Sigmoid colon (tissue), 7 donors: ENCODE measurements around the gene PPFIBP2. TPM values are rescaled to one million over a fixed set of nuclear protein-coding genes. Genes with fewer than 3 reads are reported as not detected.

Source experiments
- DNase-seq: peaks from one replicate; pipeline ENCODE4 v3.0.0-alpha.2; 2019
- H3K27ac ChIP-seq, 4 donors: fragments of 200-600 bp; sonication (generic); one replicate each; pipeline ENCODE4 v1.5.1; 2016 to 2019; ENCODE audit warnings: mild to moderate bottlenecking in 1 of 4
- H3K27me3 ChIP-seq, 3 donors: fragments of 200-600 bp; sonication (generic); one replicate each; pipeline ENCODE4 v1.5.1; 2019; ENCODE audit warnings: mild to moderate bottlenecking in 1 of 3
- H3K36me3 ChIP-seq, 4 donors: fragments of 200-600 bp; sonication (generic); one replicate each; pipeline ENCODE4 v1.5.1; 2016 to 2019
- H3K4me1 ChIP-seq, 4 donors: fragments of 200-600 bp; sonication (generic); one replicate each; pipeline ENCODE4 v1.5.1; 2017 to 2019
- H3K4me3 ChIP-seq, 4 donors: fragments of 200-600 bp; sonication (generic); one replicate each; pipeline ENCODE4 v1.5.1; 2017 to 2019; ENCODE audit warnings: mild to moderate bottlenecking in 2 of 4, moderate library complexity in 1 of 4
- H3K9me3 ChIP-seq, 4 donors: fragments of 200-600 bp in 3 of 4; sonication (generic) in 3 of 4; one replicate each; pipeline versions ENCODE4 v1.5.1 to v1.6.1; 2013 to 2019
- CTCF ChIP-seq, 4 experiments: fragments of 450-650 bp in 3 of 4; fragments of 200-600 bp in 1 of 4; IDR thresholded peaks; one replicate each; pipeline ENCODE4 v1.5.1; 2016 to 2019; ENCODE audit warnings: antibody characterized with exemption in 4 of 4, mild to moderate bottlenecking in 3 of 4, moderate library complexity in 2 of 4
- EP300 ChIP-seq, 4 donors: sonication (generic); formaldehyde crosslinking; IDR thresholded peaks; one replicate each; pipeline ENCODE4 v1.6.1; 2017; ENCODE audit warnings: antibody characterized with exemption in 4 of 4
- POLR2A ChIP-seq, 2 donors: fragments of 450-650 bp; IDR thresholded peaks; one replicate each; pipeline ENCODE4 v1.6.1; 2016; ENCODE audit warnings: antibody characterized with exemption in 2 of 2, mild to moderate bottlenecking in 2 of 2, moderate library complexity in 2 of 2
- POLR2AphosphoS5 ChIP-seq, 4 donors: sonication (generic); formaldehyde crosslinking; IDR thresholded peaks; one replicate each; pipeline ENCODE4 v1.6.1; 2017; ENCODE audit warnings: antibody characterized with exemption in 4 of 4
- WGBS, 2 donors: extraction: QIAGEN DNeasy Blood & Tissue Kit; methylation state at CpG; one replicate each; pipeline ENCODE4 v1.1.7; 2013; 5-methylcytosine and 5-hydroxymethylcytosine counted together
- intact Hi-C: fragments of 100-400 bp; cut with DNase I; formaldehyde crosslinking; loops from one replicate; pipeline ENCODE4 v1.15.1; 2023
- polyA plus RNA-seq, 3 donors: library from polyadenylated mRNA; stranded (reverse); fragments of 200-250 nt; gene quantifications; one replicate each; pipeline ENCODE4 v1.2.3, GENCODE V29; 2013
- total RNA-seq, 4 donors: library from RNA; depleted of rRNA; stranded (reverse); fragments of >200 nt; gene quantifications; one replicate each; pipeline ENCODE4 v1.1.0, GENCODE V29; 2016
- donor health status: healthy with polysubstance abuse.
- donor health status: Bipolar disorder and iron deficiency.
- donor health status: healthy.

Gene PPFIBP2
- total and polyA plus RNA-seq, 7 donors = 4.1 to 33.5 (median 11.6) TPM

DNA sequence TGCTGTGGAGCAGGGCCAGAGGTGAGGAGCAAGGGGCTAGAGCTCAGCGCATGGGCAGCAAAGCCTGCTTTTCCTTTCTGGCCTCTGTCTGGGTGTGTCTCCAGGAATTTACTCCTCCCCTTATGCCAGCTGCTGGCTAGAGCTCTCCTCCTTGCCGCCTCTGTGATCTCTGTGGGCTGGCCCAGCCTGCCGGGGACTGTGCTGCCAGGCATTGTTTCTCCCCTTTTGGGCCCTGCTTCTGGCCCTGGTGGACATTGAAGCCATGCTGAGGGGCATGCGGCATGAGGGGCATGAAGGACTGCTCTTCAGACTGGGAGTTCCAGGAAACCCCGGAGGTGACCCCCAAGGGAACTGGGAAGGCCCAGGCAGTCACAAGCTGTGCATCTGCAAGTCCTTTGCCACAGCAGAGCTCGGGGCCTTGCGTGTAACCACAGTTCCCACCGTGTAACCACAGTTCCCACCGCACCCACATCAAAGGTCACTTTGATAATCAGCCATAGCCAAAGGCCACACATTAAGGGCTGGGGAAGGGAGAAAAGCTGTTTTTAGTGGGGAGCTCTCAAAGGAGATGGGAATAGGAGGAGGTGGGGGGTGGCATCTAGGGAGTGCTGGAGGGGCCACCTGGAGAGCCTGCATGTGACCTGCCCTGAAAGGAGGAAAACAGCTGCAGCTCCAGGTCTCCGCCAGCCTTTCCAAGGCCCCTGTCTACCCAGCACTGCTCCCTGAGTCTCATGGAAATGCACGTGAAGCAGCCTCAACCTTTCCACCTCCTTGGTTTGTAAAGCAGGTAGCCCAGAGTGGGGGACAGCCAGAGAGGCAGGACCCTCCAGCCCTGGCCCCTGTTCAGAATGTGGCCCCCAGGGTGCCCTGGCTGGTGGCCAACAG lies 62.3 kb downstream of the PPFIBP2 start:
- peak overlapping the region in 2 of 4 donors; percentile 21 to 22 for H3K4me3 ChIP-seq
- WGBS, 2 donors = 9 to 34% methylated on average over 11 of the region's 11 CpGs

DNA sequence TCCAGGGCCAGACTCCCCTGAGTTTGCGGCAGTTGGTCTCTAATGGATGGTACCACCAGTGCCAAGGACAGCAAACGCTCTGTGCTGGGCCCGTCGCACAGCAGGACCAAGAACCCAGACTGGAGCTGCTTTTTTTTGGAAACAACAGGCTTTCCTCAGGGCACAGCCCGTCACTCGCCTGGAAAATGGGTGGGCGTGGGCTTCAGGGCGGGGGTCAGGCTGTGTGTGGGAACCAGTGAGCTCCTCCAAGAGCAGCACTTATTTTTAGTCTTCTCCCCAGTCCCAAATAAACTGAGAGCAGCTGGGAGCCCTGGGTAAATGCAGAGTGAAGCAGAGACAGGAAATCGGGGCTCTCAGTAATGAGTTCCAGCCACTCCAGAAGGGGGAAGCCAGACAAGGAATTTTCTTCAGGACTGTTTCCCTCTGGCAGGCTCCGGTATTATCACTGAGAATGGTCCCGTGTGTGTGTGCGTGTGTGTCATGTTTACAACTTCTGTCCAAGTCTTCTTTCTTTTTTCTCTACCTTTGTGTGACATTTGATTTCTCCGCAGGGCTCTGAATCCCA lies 63.0 kb downstream of the PPFIBP2 start:
- 11 to 40% methylated on average over 13 of the region's 13 CpGs for WGBS, 2 donors
- no peaks in the 10 kb centered on the region for H3K36me3 ChIP-seq
- DNase-seq = peak; percentile 75
- H3K27me3 ChIP-seq = peaks cover 0 to 3% (median 0%) of the 10 kb centered on the region in 3 donors
- H3K27ac ChIP-seq = peak overlapping the region; percentile 73 to 81 (median 74)
- peaks cover 0 to 46% (median 40%) of the 10 kb centered on the region in 4 donors for H3K4me1 ChIP-seq
- intact Hi-C loops = no loop called here
- peak overlapping the region in 3 of 4 donors; percentile 21 to 32 (median 22) for H3K4me3 ChIP-seq
- TF ChIP-seq POLR2A (IDR thresholded peaks at IDR 0.05) (no peak), EP300 (IDR thresholded peaks at IDR 0.05) (no peak), CTCF (IDR thresholded peaks at IDR 0.05) (no peak), POLR2AphosphoS5 (IDR thresholded peaks at IDR 0.05) (no peak)
- no peaks in the 10 kb centered on the region for H3K9me3 ChIP-seq

More for the DNA sequence above, 62.3 kb downstream of the PPFIBP2 start:
- no peaks in the 10 kb centered on the region for H3K9me3 ChIP-seq
- no peaks in the 10 kb centered on the region for H3K36me3 ChIP-seq
- H3K27me3 ChIP-seq = peaks cover 0 to 3% (median 0%) of the 10 kb centered on the region in 3 donors
- intact Hi-C loops = no loop called here
- H3K27ac ChIP-seq = peak overlapping the region; percentile 73 to 81 (median 74)
- TF ChIP-seq POLR2AphosphoS5 (IDR thresholded peaks at IDR 0.05) (peak in 1 of 4 donors; percentile 44), CTCF (IDR thresholded peaks at IDR 0.05) (no peak), EP300 (IDR thresholded peaks at IDR 0.05) (no peak), POLR2A (IDR thresholded peaks at IDR 0.05) (no peak)
- no peak for DNase-seq
- peaks cover 0 to 47% (median 39%) of the 10 kb centered on the region in 4 donors for H3K4me1 ChIP-seq

DNA sequence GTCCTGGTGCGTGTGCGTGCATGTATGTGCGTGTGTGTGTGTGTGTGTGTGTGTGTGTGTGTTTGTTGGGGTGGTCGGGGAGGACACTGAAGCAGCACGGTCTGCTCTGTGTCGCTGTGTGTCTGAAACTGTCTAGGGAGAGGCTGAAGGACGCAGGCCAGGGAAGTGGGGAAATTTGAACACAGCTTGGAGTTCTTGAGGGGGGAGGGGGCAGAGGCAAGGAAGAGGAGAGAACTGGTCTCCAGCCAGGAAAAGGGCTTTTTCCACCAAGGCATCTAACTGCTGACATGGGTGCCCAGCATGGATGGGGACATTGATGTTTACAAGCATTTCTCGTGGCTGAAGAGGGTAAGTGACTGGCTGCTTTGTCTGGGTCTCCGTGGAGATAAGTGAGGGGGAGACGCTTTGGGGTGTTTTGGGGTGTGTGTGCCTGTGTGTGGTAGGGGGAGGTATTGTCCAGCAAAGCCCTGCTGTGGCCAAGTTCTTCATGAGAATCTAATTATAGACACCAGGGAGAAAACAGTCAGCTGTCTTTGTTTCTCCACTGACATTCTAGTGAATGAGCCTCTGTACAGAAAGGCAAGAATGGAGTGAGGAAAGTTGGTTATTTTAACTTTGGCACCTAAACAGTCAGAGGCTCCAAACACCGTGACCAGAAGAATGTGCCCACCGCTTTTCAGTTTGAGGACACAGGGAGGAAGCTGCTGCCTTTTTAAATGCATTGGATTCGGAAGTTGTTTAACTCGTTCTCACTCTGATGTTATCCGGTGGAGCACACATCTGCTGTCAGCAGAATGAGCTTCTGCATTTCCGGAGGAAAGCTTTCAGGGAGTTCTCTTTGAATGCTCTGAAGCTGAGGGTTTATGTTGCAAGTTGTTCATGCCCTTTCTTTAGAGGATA lies 63.7 kb downstream of the PPFIBP2 start:
- 7 to 23% methylated on average over 16 of the region's 16 CpGs for WGBS, 2 donors
- Histone ChIP-seq H3K4me1 (peaks cover 0 to 46% (median 36%) of the 10 kb centered on the region in 4 donors), H3K36me3 (no peaks in the 10 kb centered on the region), H3K27ac (peak overlapping the region; percentile 73 to 81 (median 74)), H3K9me3 (no peaks in the 10 kb centered on the region), H3K4me3 (peak overlapping the region; percentile 2 to 32 (median 22)), H3K27me3 (peaks cover 0 to 3% (median 0%) of the 10 kb centered on the region in 3 donors)
- intact Hi-C loops = no loop called here
- peak in 1 of 4 donors; percentile 38 for TF ChIP-seq POLR2AphosphoS5 (IDR thresholded peaks at IDR 0.05)
- no peak for TF ChIP-seq EP300 (IDR thresholded peaks at IDR 0.05)
- peak; percentile 87 for DNase-seq

DNA sequence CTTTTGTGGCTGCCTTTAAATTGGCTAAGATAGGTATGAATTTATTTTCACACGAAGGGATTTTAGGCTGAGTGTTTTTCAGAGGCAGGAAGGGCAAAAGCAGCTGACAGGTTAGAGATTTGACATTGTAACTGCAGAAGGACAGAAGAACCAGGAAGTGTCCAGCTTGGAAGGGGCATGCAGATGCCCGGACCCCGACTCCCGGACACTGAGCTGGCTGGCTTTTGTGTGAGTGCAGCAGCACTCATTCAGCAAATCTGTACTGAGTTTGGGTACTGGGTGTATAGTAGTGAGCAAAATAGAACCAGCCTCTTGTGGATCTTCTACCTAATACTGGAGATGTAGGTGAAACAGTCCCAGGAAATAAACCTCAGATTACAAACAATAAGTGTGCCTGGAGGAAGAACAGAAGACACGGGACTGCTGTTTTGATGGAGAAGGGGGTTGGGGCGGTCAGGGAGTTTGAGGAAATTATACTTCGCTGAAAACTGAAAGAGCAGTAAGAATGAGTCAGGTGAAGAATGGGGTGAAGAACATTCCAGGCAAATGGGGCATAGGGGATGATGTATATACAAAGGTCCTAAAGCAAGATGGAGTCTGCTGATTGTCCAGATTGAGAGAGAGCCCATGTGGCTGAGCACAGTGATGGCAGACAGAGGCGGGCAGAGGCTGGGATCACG lies 64.6 kb downstream of the PPFIBP2 start:
- H3K4me1 ChIP-seq = peaks cover 0 to 46% (median 36%) of the 10 kb centered on the region in 4 donors
- DNase-seq = no peak
- peaks cover 0 to 3% (median 0%) of the 10 kb centered on the region in 3 donors for H3K27me3 ChIP-seq
- 29 to 40% methylated on average over 9 of the region's 9 CpGs for WGBS, 2 donors
- no peaks in the 10 kb centered on the region for H3K9me3 ChIP-seq
- peak overlapping the region; percentile 2 to 32 (median 22) for H3K4me3 ChIP-seq
- peak overlapping the region; percentile 73 to 81 (median 74) for H3K27ac ChIP-seq
- TF ChIP-seq EP300 (IDR thresholded peaks at IDR 0.05) (no peak), POLR2AphosphoS5 (IDR thresholded peaks at IDR 0.05) (no peak), CTCF (IDR thresholded peaks at IDR 0.05) (no peak), POLR2A (IDR thresholded peaks at IDR 0.05) (no peak)
- no peaks in the 10 kb centered on the region for H3K36me3 ChIP-seq
- intact Hi-C loops = no loop called here
